AG09319 (cell line): ENCODE results near the gene LAGE3.

Experiments
- DNase-seq: peaks from one replicate; pipeline ENCODE4 v3.0.0-alpha.2; 2010; ENCODE audit warnings: low read depth; ENCODE audit errors: extremely low read depth
- TF ChIP-seq, protein P1 (sequence below): IDR thresholded peaks from 2 replicates; pipeline ENCODE4 v1.5.1; 2011; ENCODE audit warnings: low read depth, mild to moderate bottlenecking, inconsistent platforms, low read length, moderate library complexity

The LAGE3 gene

DNA sequence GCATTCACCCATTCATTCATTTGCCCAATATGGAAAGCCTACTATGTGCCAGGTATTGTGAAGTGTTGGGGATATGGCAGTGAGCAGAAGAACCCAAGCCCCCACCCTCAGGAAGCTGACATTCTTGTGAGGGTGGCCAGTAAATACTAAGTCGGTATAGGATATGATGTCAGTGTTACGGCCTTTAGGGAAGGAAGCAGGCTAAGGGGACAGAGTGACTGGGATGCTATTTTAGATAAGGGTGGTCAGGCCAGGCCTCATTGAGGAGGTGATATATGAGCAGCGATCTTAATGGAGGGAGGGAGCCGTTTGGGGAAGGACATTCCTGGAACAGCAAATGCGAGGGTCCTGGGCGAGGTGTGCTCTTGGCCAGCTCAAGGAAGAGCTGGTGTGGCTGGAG, 48.6 kb downstream of the LAGE3 start:
- DNase-seq = no peak
- TF ChIP-seq, protein P1, sequence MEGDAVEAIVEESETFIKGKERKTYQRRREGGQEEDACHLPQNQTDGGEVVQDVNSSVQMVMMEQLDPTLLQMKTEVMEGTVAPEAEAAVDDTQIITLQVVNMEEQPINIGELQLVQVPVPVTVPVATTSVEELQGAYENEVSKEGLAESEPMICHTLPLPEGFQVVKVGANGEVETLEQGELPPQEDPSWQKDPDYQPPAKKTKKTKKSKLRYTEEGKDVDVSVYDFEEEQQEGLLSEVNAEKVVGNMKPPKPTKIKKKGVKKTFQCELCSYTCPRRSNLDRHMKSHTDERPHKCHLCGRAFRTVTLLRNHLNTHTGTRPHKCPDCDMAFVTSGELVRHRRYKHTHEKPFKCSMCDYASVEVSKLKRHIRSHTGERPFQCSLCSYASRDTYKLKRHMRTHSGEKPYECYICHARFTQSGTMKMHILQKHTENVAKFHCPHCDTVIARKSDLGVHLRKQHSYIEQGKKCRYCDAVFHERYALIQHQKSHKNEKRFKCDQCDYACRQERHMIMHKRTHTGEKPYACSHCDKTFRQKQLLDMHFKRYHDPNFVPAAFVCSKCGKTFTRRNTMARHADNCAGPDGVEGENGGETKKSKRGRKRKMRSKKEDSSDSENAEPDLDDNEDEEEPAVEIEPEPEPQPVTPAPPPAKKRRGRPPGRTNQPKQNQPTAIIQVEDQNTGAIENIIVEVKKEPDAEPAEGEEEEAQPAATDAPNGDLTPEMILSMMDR = no peak

DNA sequence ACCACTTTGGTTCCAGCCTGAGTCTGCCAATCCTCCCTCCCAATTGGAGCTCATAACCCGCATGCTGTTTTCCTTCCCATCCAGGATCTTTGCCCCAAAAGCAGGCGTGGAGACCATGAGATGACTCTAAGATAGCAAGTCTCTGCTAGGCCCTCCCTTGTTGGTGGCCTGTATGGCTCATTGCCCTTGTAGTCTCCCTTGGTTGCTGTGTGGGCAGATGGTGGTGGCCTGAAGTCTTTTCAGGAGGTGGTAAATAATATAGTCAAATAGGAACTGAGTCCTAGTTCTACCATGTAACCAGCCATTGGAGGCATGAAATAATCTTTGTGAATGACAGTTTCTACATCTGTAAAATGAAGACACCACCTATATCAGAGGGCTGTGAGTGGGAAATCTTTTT, 49.4 kb downstream of the LAGE3 start:
- no peak for DNase-seq
- TF ChIP-seq, protein P1 = no peak

DNA sequence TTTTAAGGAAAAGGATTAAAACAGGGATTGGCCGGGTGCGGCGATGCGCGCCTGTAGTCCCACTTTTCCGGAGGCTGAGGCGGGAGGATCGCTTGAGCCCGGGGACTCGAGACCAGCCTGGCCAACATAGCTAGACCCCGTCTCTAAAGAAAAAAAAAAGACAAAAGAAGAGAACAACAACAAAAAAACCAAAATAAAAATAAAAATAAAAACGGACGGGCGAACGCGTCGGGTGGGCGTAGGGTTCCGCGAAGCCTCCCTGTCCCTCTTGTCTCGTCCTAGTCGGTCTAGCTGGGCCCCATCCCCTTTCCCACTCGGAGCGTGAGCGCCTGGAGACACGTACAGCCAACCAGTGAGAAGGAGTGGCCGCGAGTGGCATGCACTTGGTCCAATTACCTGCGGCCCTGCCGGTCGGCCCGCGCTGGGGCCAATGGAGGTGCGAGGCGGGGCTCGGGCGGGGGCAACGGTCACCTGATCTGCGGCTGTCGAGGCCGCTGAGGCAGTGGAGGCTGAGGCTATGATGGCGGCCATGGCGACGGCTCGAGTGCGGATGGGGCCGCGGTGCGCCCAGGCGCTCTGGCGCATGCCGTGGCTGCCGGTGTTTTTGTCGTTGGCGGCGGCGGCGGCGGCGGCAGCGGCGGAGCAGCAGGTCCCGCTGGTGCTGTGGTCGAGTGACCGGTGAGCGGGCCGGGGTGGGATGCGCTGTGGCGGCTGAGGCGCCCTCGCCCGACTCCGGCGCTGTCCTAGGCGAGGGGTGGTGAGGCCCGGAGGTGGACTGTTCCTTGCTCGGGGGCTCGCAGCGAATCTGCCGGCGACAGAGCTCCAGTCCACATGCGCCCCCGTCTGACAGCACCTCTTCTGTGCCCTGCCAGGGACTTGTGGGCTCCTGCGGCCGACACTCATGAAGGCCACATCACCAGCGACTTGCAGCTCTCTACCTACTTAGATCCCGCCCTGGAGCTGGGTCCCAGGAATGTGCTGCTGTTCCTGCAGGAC, 50.6 kb downstream of the LAGE3 start, which contains the start of gene ATP6AP1:
ATP6AP1 (plus strand) TSS at position 502 of the 996 bp plus-strand sequence; CDS start at position 518, 16 bp downstream.
- peak; percentile 85 for DNase-seq
- TF ChIP-seq, protein P1 = no peak; the same call in none of the 2 replicates
